ENCODE results near the gene COL8A2. TPM values are rescaled to one million over a fixed set of nuclear protein-coding genes. Genes with fewer than 3 reads are reported as not detected.
A peak's percentile ranks its signal among the peaks of the same experiment; 100 is the strongest.

Gene COL8A2
- total RNA-seq, 1 experiment from 2014 or later: 1.2 TPM

DNA sequence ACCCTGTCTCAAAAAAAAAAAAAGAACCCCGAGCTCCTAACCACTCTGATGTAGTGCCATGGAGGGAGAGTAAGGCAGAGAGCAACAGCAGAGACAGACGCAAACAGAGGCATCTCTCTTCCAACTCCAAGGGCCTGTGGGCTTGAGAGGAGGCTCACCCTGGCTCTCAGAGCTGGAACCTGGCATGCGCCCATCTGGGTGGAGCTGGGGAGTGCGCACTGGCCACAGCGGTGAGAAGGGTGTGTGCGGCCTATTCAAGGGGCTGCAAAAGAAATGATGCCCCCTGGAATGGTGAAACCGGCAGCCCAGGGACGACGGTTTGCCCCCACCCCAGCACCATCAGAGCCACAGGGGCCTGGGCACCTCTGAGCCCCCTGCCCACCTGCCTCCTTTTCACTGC is 17.6 kb downstream of the COL8A2 start:
- CTCF ChIA-PET: interaction anchor here (0.8 to 1.0 kb wide), 2 partner anchors 27 to 42 kb away, joined by 3 read pairs; partner anchors contain the start of gene TRAPPC3
- H3K36me3 ChIP-seq (ENCODE audit: control insufficient read depth, insufficient read depth, low read length): no peaks in the 10 kb centered on the region
- intact Hi-C loops (cut with micrococcal nuclease; ENCODE audit: unreplicated experiment): no loop called here
- POLR2A ChIA-PET: interaction anchor here (0.5 to 0.7 kb wide), 3 partner anchors 10 to 39 kb away, joined by 3 to 4 read pairs (median 3); no protein-coding TSS in a partner anchor
- ATAC-seq (0 out of 2 replicates have a peak, but pooled peaks have one; percentile 24), DNase-seq (ENCODE audit: low read depth, low spot score) (no peak)
- H3K27ac ChIP-seq (ENCODE audit: low read length): no peak overlapping the region
- no peaks in the 10 kb centered on the region for H3K27me3 ChIP-seq (ENCODE audit: control insufficient read depth, insufficient read depth, low read length)
- BruUV-seq (replicated peaks): no TSS peak
- H3K9me3 ChIP-seq (ENCODE audit: control insufficient read depth, insufficient read depth, low read depth, low read length): no peaks in the 10 kb centered on the region
- no peak overlapping the region for H3K4me3 ChIP-seq (ENCODE audit: low read depth in 2 of 2, low read length in 2 of 2)
- TF ChIP-seq TCF7L2 (IDR thresholded peaks at IDR 0.05; ENCODE audit: low read depth, low read length) (no peak), SIN3A (IDR thresholded peaks at IDR 0.05; ENCODE audit: borderline replicate concordance, insufficient read depth, low read depth, low read length) (no peak), REST (IDR thresholded peaks at IDR 0.05; ENCODE audit: insufficient read depth in 1 of 2, low read depth in 2 of 2, low read length in 1 of 2) (no peak), POLR2AphosphoS5 (IDR thresholded peaks at IDR 0.05; ENCODE audit: low read depth, low read length) (no peak), CTCF (IDR thresholded peaks at IDR 0.05) (no peak)
- in situ Hi-C loops (cut with HindIII; ENCODE audit: low pct_unique_long_range_greater_than_20kb, low sequenced_read_pairs): no loop called here
- H3K4me1 ChIP-seq (ENCODE audit: control insufficient read depth, insufficient read depth, low read length): peaks cover 12% of the 10 kb centered on the region; the same call in 1 of the 2 replicates

DNA sequence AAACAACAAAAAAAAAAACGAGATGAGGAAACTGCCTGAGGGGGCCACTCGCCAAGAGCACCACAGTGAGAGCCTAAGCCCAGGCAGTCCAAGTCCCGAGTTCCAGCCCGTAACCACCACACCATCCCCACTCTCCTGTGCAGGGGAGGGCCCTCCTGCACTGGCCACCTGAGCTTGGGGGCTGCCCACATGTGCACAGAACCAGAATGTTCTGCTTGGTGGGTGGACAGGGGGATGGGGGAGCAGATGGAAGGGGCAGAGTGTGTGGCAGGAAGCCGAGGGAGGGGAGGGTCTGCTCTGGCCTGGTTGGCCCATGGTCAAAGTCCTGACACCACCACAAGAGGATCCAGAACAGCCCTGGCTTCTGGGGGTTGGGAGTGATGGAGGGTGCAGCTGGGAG is 18.8 kb downstream of the COL8A2 start:
- BruUV-seq (replicated peaks): no TSS peak
- no peak for ATAC-seq
- intact Hi-C loops (cut with micrococcal nuclease; ENCODE audit: unreplicated experiment): no loop called here

More for the DNA sequence above, 18.8 kb downstream of the COL8A2 start:
- Histone ChIP-seq H3K4me1 (ENCODE audit: control insufficient read depth, insufficient read depth, low read length) (peaks cover 12% of the 10 kb centered on the region; the same call in 1 of the 2 replicates), H3K36me3 (ENCODE audit: control insufficient read depth, insufficient read depth, low read length) (no peaks in the 10 kb centered on the region), H3K27ac (ENCODE audit: low read length) (no peak overlapping the region), H3K27me3 (ENCODE audit: control insufficient read depth, insufficient read depth, low read length) (no peaks in the 10 kb centered on the region), H3K4me3 (ENCODE audit: low read depth in 2 of 2, low read length in 2 of 2) (no peak overlapping the region), H3K9me3 (ENCODE audit: control insufficient read depth, insufficient read depth, low read depth, low read length) (no peaks in the 10 kb centered on the region)
- TF ChIP-seq CTCF (IDR thresholded peaks at IDR 0.05) (no peak), SIN3A (IDR thresholded peaks at IDR 0.05; ENCODE audit: borderline replicate concordance, insufficient read depth, low read depth, low read length) (no peak), REST (IDR thresholded peaks at IDR 0.05; ENCODE audit: insufficient read depth in 1 of 2, low read depth in 2 of 2, low read length in 1 of 2) (no peak), TCF7L2 (IDR thresholded peaks at IDR 0.05; ENCODE audit: low read depth, low read length) (no peak), POLR2AphosphoS5 (IDR thresholded peaks at IDR 0.05; ENCODE audit: low read depth, low read length) (no peak)
- ChIA-PET CTCF (interaction anchor here (0.8 kb wide), 1 partner anchor 43 kb away, joined by 3 read pairs; the partner anchor contains the start of gene TRAPPC3), POLR2A (no interaction called here)
- in situ Hi-C loops (cut with HindIII; ENCODE audit: low pct_unique_long_range_greater_than_20kb, low sequenced_read_pairs): no loop called here
- no peak for DNase-seq (ENCODE audit: low read depth, low spot score)

All from Panc1 (cell line).